Effector memory CD8-positive, alpha-beta T cell (primary cell): ENCODE measurements around the gene EXOC2.
A peak's percentile ranks its signal among the peaks of the same experiment; 100 is the strongest.
"Not testable (repeated sequence)": the region's sequence is repeated elsewhere in the genome, so short reads cannot be mapped to it uniquely, and the experiment has no call there.

Experiments used
- ATAC-seq: fragments of 150-1000 bp; cut with Tn5 transposase; replicated peaks from 2 replicates; pipeline ENCODE4 v1.10.0; 2021; ENCODE audit warnings: mild to moderate bottlenecking, moderate library complexity
- DNase-seq, 3 experiments: peaks; one replicate each; pipeline ENCODE4 v3.0.0; 2021
- H3K27ac Mint-ChIP-seq, 2 donors: one replicate each; pipeline ENCODE4 v1.8.0; 2022; ENCODE audit warnings: mild to moderate bottlenecking in 2 of 2, mixed read lengths in 2 of 2, moderate library complexity in 2 of 2
- H3K27me3 Mint-ChIP-seq, 2 donors: one replicate each; pipeline ENCODE4 v1.8.0; 2022; ENCODE audit warnings: mixed read lengths in 2 of 2
- H3K36me3 Mint-ChIP-seq: one replicate; pipeline ENCODE4 v1.8.0; 2022; ENCODE audit warnings: mild to moderate bottlenecking, moderate library complexity, mixed read lengths; ENCODE audit not compliant: insufficient read depth
- H3K4me1 Mint-ChIP-seq, 2 donors: one replicate each; pipeline ENCODE4 v1.8.0; 2022; ENCODE audit warnings: low read depth in 2 of 2, mixed read lengths in 2 of 2
- H3K4me3 Mint-ChIP-seq, 2 donors: one replicate each; pipeline ENCODE4 v1.8.0; 2022; ENCODE audit warnings: mild to moderate bottlenecking in 2 of 2, mixed read lengths in 2 of 2, moderate library complexity in 2 of 2
- H3K9me3 Mint-ChIP-seq, 2 donors: one replicate each; pipeline ENCODE4 v1.8.0; 2022; ENCODE audit warnings: mixed read lengths in 2 of 2

Gene EXOC2

DNA sequence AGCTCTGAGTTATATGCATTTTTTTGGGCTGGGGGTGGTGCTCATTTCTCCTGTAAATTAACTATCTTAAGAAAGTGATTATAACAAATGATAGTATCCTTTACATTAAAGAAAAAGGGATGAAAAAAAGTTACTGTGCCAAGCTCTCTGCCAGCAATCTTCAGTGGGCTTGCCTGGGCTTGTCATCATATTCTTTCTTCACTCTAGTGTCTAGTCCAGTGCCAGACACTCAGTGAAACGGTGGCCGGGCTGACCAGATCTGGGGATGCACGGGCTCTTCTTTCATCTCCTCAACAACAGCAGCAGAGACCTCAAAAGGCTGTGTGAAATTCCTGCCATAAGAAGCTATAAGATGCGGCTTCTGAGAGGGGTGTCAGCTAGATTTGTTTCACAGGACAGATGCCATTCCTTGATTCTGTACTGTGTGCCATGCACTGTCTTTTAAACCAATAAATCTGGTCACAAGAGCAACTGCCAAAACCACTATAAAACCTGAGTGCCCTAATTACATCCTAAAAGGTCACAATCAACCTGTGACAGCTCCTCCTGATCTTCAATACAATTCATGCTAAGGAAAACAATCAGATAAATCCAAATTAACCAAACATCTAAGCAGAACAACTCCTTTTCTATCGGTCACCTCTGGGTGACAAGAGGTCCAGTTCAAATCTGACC lies 12.1 kb downstream of the EXOC2 start:
- peaks cover 49 to 57% of the 10 kb centered on the region in 2 donors for H3K4me1 Mint-ChIP-seq
- H3K27ac Mint-ChIP-seq = peak overlapping the region; percentile 39 to 83
- no peak overlapping the region for H3K4me3 Mint-ChIP-seq
- DNase-seq (no peak), ATAC-seq (no peak)
- H3K27me3 Mint-ChIP-seq = no peaks in the 10 kb centered on the region
- H3K36me3 Mint-ChIP-seq = peaks cover 1% of the 10 kb centered on the region
- H3K9me3 Mint-ChIP-seq = no peaks in the 10 kb centered on the region

DNA sequence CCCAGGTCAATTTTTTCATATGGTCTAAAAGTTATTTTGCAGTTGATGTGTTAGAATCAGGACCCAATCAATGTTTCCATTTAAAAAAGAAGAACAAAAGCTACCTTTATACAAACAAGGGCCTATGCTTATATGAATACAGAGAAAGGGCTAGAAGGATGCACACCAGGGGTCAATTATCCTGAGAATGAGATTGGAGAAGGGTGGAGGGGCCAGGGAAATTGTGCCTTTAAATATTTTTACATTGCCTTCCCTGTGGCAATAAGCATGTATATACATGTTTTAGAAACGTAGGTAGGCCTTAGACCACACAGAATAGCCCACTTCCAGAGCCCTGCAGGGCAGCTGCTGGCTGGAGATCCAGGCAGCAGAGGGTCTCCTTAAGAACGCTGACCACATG lies 12.7 kb downstream of the EXOC2 start:
- H3K36me3 Mint-ChIP-seq = no peaks in the 10 kb centered on the region
- H3K9me3 Mint-ChIP-seq = no peaks in the 10 kb centered on the region
- DNase-seq (no peak), ATAC-seq (no peak)
- no peaks in the 10 kb centered on the region for H3K27me3 Mint-ChIP-seq
- H3K4me3 Mint-ChIP-seq = no peak overlapping the region
- H3K27ac Mint-ChIP-seq = no peak overlapping the region
- H3K4me1 Mint-ChIP-seq = peaks cover 47 to 52% of the 10 kb centered on the region in 2 donors

DNA sequence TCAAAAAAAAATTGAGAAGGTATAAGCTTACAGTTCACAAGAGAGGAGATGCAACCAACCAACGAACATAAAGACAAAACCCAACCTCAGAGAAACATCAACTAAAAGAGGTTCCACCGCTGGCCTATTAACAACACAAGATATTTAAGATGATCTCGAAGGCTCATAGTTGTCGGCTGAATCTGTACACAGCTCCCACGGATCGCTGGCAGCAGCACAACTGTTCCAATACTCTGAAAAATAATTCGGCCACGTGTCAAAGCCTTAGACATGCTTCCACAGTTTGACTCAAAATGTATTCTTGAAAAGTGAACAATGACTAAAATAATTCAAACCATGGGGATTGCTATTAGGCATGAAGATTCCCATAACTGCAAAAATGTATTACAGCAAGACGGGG lies 13.7 kb downstream of the EXOC2 start:
- peaks cover 50 to 56% of the 10 kb centered on the region in 2 donors for H3K4me1 Mint-ChIP-seq
- no peaks in the 10 kb centered on the region for H3K9me3 Mint-ChIP-seq
- no peak overlapping the region for H3K27ac Mint-ChIP-seq
- peaks cover 3% of the 10 kb centered on the region for H3K36me3 Mint-ChIP-seq
- no peaks in the 10 kb centered on the region for H3K27me3 Mint-ChIP-seq
- DNase-seq (no peak), ATAC-seq (no peak)
- no peak overlapping the region for H3K4me3 Mint-ChIP-seq

DNA sequence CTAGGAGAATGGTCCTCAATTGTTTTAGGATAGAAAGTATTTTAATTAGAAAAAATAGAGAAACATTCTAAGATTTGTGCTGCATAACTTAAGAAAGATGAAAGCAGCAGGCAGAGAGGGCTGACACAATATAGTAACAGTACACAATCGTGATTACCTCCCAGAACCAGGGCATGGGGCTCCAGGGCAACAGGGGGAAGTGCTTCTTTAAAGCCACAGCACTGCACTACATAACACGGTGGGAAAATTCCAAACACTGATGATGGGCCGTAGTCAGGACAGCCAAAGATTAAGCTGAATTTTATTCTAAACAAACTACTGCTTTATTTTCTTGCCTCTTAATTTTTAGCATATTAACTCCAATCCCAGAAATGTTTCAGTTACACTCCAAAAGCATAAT lies 14.4 kb downstream of the EXOC2 start:
- Mint-ChIP-seq H3K27ac (no peak overlapping the region), H3K4me1 (peaks cover 43 to 49% of the 10 kb centered on the region in 2 donors), H3K9me3 (no peaks in the 10 kb centered on the region), H3K27me3 (no peaks in the 10 kb centered on the region), H3K4me3 (no peak overlapping the region), H3K36me3 (peaks cover 3% of the 10 kb centered on the region)
- DNase-seq (no peak), ATAC-seq (no peak)

DNA sequence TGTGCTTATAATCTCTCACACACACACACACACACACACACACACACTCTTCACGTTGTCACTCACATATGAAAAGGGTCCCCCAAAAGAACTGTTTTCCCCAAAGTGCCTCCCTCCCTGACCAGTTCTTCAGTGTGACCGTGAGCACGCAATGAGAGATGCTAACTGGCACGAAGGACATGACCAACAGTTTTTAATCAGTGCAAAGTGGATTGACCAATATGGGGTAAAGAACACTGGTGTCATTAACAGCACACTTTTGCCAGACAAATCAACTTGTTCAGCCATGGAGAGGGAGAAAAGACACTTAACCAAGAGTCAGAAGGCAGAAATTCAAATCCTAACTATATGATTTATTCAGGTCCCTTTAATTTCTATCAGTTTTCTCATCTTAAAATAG lies 15.0 kb downstream of the EXOC2 start:
- Mint-ChIP-seq H3K4me1 (peaks cover 40 to 47% of the 10 kb centered on the region in 2 donors), H3K9me3 (no peaks in the 10 kb centered on the region), H3K4me3 (no peak overlapping the region), H3K36me3 (peaks cover 3% of the 10 kb centered on the region), H3K27ac (no peak overlapping the region), H3K27me3 (no peaks in the 10 kb centered on the region)
- DNase-seq (no peak), ATAC-seq (no peak)

DNA sequence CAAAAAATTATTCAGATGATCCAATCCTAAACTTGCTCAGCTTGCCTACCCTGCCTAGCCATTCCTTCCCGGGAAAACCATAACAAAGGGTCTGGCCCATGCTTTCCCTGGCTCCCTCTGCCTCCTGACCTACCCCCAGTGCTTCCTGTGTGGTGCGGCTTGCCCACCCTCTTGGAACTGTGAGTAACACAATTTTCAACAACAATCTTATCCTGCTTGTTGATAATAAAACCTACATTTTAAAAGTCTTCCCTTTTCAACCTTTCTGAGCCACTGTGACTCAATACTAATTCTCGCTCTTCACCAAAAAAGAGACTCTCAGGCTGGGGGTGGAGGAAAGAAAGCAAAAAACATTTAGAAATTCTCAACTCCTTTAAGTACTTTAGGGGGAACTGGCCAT lies 18.0 kb downstream of the EXOC2 start:
- H3K27me3 Mint-ChIP-seq = no peaks in the 10 kb centered on the region
- peak overlapping the region; percentile 15 to 29 for H3K27ac Mint-ChIP-seq
- H3K4me1 Mint-ChIP-seq = peaks cover 22 to 33% of the 10 kb centered on the region in 2 donors
- ATAC-seq = no peak
- H3K36me3 Mint-ChIP-seq = peaks cover 3% of the 10 kb centered on the region
- DNase-seq = no peak
- H3K4me3 Mint-ChIP-seq = no peak overlapping the region
- no peaks in the 10 kb centered on the region for H3K9me3 Mint-ChIP-seq

DNA sequence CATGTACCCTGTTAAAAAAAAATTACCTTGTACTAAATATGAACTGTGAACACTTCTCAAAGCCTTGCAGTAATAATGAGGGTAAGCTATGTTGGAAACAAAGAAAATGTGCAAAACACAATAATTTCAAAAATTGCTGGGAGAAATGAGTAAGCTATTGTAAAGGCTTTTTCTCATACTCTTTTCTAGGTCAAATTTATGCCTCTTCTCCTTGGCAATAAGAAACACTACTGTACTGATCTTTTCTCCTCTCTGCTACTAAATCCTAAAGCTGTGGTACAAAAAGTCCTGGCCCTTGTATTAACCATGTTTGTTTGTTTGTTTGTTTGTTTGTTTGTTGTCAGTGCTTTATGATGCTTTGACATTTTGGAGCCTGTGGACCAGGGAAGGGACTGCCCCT lies 18.5 kb downstream of the EXOC2 start:
- no peaks in the 10 kb centered on the region for H3K9me3 Mint-ChIP-seq
- H3K4me3 Mint-ChIP-seq = no peak overlapping the region
- H3K27me3 Mint-ChIP-seq = no peaks in the 10 kb centered on the region
- no peak for DNase-seq
- peak overlapping the region; percentile 15 to 25 for H3K27ac Mint-ChIP-seq
- H3K36me3 Mint-ChIP-seq = peaks cover 3% of the 10 kb centered on the region
- no peak for ATAC-seq
- H3K4me1 Mint-ChIP-seq = peaks cover 20 to 33% of the 10 kb centered on the region in 2 donors

DNA sequence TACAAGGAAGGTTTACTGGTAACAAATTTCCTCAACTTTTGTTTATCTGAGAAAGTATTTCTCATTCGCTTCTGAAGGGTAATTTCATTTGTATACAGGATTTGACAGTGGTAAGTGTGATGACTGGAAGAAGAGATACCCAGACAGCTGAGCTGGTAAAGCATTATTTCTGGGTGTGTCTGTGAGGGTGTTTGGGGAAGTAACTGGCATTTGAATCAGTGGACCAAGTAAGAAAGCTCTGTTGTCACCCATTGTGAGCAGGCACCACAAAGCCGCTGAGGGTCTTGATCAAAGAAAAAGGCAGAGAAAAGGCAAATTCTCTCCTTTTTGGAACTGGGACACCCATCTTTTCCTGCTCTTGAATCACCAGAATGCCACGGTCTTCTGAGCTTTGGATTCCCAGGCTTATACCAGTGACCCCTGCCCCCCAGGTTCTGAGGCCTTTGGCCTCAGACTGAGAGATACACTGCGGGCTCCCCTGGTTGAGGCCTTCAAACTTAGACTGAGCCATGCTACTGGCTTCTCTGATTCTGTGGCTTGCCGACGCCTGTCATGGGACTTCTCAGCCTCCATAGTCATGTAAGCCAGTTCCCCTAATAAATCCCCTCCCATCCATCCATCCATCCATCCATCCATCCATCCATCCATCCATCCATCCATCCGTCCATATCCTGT lies 25.5 kb downstream of the EXOC2 start:
- H3K27me3 Mint-ChIP-seq = no peaks in the 10 kb centered on the region
- H3K9me3 Mint-ChIP-seq = no peaks in the 10 kb centered on the region
- no peaks in the 10 kb centered on the region for H3K36me3 Mint-ChIP-seq
- H3K27ac Mint-ChIP-seq = peak overlapping the region in 1 of 2 donors; percentile 1
- ATAC-seq (no peak), DNase-seq (no peak)
- peaks cover 35 to 64% of the 10 kb centered on the region in 2 donors for H3K4me1 Mint-ChIP-seq
- H3K4me3 Mint-ChIP-seq = no peak overlapping the region

DNA sequence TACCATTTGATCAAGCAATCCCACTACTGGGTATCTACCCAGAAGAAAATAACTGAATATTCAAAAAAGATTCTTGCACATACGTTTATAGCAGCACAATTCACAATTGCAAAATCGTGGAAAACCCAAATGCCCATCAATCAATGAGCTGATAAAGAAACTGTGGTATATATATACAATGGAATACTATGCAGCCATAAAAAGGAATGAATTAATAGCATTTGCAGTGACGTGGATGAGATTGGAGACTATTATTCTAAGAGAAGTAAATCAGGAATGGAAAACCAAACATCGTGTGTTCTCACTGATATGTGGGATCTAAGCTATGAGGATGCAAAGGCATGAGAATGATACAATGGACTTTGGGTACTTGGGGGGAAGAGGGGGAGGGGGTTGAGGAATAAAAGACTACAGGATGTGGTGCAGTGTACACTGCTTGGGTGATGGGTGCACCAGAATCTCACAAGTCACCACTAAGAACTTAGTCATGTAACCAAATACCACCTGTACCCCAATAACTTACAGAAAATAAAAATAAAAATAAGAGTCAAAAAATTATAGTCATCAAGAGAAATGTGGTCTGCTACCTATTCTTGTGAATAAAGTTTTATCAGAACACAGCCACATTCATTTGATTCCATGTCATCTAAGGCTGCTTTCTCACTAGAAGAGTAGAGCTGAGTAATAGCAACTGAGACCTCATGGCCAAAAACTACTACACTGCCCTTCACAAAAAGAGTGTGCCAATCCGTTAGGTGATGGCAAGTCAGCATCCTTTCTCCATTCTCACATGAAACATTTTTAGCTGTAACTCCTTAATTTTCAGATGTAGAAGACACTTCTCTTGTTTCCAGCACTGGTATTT lies 27.3 kb downstream of the EXOC2 start:
- no peaks in the 10 kb centered on the region for H3K9me3 Mint-ChIP-seq
- no peaks in the 10 kb centered on the region for H3K27me3 Mint-ChIP-seq
- H3K27ac Mint-ChIP-seq = no peak overlapping the region
- ATAC-seq = no peak
- no peaks in the 10 kb centered on the region for H3K36me3 Mint-ChIP-seq
- H3K4me1 Mint-ChIP-seq = peaks cover 48 to 75% of the 10 kb centered on the region in 2 donors
- no peak overlapping the region for H3K4me3 Mint-ChIP-seq
- DNase-seq = no peak

DNA sequence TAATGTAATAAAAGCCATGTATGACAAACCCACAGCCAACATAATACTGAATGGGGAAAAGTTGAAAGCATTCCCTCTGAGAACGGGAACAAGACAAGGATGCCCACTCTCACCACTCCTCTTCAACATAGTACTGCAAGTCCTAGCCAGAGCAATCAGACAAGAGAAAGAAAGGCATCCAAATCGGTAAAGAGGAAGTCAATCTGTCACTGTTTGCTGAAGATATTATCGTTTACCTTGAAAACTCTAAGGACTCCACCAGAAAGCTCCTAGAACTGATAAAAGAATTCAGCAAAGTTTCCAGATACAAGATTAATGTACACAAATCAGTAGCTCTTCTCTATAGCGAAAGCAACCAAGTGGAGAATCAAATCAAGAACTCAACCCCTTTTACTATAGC lies 29.2 kb downstream of the EXOC2 start:
- ATAC-seq, H3K9me3 Mint-ChIP-seq, H3K27me3 Mint-ChIP-seq, DNase-seq, H3K36me3 Mint-ChIP-seq: not testable (repeated sequence)
- H3K4me3 Mint-ChIP-seq = peak overlapping the region in 1 of 2 donors; percentile 62
- H3K4me1 Mint-ChIP-seq = peaks cover 58 to 79% of the 10 kb centered on the region in 2 donors
- H3K27ac Mint-ChIP-seq = peak overlapping the region in 1 of 2 donors; percentile 73

DNA sequence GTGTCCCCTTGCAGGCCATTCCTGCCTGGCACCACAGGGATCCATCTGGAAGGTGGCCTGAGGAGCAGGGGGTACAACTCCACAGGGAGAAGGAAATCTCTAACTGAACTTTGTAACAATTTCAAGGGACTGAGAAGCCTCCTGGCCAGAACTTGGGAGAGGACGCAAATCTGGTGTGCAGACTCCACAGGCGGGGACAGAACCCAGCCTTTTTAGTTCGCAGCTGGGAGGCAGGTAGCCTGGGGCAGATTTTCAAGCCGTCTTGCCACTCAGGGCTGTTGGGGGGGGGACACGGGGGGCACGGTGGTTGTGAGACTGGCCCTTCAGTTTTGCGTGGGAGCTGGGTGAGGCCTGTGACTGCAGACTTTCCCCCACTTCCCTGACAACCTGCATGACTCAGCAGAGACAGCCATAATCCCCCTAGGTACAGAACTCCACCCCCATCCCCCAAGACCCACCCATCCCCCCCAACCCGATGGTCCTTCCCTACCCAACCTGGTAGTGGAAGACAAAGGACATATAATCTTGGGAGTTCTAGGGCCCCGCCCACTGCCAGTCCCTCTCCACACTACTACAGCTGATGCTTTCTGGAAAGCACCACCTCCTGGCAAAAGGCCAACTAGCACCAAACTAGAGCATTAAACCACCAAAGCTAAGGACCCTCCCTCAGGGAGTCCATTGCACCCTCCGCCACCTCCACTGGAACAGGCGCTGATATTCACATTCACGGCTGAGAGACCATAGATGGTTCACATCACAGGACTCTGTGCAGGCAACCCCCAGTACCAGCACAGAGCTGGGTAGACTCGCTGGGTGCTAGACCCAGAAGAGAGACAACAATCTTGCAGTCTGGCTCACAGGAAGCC lies 33.0 kb downstream of the EXOC2 start:
- Mint-ChIP-seq H3K9me3 (no peaks in the 10 kb centered on the region), H3K4me1 (peaks cover 53 to 67% of the 10 kb centered on the region in 2 donors), H3K27ac (peak overlapping the region; percentile 72 to 80), H3K36me3 (peaks cover 12% of the 10 kb centered on the region), H3K4me3 (peak overlapping the region; percentile 4 to 58), H3K27me3 (no peaks in the 10 kb centered on the region)
- ATAC-seq (peak; percentile 31), DNase-seq (peak in 1 of 3 experiments; percentile 12)

DNA sequence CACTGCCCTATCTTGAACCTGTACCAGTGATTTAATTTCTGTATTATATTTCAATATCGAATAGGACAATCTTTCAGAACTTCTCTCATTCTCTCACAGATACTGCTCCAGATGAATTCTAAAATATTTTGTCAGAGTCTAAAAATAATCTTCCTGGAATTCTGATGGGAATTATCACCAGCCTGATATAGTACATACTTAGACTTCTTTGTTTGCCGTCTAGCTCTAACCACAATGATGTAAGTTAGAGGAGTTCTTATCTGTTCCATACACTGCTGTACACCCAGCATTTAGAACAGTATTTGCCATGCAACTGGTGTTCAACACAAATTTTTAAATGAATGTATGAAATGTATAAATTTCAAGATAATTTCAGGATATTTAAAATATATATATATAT lies 34.7 kb downstream of the EXOC2 start:
- Mint-ChIP-seq H3K36me3 (peaks cover 12% of the 10 kb centered on the region), H3K9me3 (peaks cover 0 to 2% of the 10 kb centered on the region in 2 donors), H3K4me3 (no peak overlapping the region), H3K4me1 (peaks cover 46 to 60% of the 10 kb centered on the region in 2 donors), H3K27me3 (no peaks in the 10 kb centered on the region), H3K27ac (peak overlapping the region in 1 of 2 donors; percentile 86)
- ATAC-seq (no peak), DNase-seq (no peak)

DNA sequence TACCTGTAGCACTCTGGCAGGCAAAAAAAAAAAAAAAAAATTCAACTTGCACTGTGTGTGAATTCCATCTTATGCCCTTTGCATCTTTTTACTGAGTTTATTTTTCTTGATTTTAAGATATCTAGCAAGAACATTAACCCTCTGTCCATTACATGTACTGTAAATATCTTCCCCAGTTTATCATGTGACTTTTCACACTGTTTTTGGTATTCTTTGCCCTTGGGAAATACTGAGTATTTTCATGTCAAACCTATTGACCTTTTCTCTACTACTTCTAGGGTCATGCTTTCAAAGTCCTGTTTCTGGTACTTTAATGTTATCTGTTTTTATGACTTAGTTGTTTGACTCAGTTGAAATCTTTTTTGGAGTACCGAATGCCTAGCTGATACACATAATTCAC lies 35.2 kb downstream of the EXOC2 start:
- H3K9me3 Mint-ChIP-seq = peaks cover 0 to 2% of the 10 kb centered on the region in 2 donors
- no peaks in the 10 kb centered on the region for H3K27me3 Mint-ChIP-seq
- DNase-seq (no peak), ATAC-seq (no peak)
- H3K27ac Mint-ChIP-seq = peak overlapping the region in 1 of 2 donors; percentile 86
- peaks cover 12% of the 10 kb centered on the region for H3K36me3 Mint-ChIP-seq
- H3K4me3 Mint-ChIP-seq = no peak overlapping the region
- peaks cover 46 to 60% of the 10 kb centered on the region in 2 donors for H3K4me1 Mint-ChIP-seq
